Right hindlimb (tissue), 1 donor: ENCODE results near the gene GAB1.

Experiments
- DNase-seq: peaks from one replicate; pipeline ENCODE4 v3.0.0-alpha.2; 2018

The GAB1 gene

GRCh38 chr4:143359644-143360193 is 23.0 kb downstream of the GAB1 start:
- no peak for DNase-seq

- no peak for DNase-seq
Measured at GRCh38 chr4:143360838-143361625, 24.4 kb downstream of the GAB1 start.

- no peak for DNase-seq
Measured at GRCh38 chr4:143362349-143363046, 25.8 kb downstream of the GAB1 start.

- no peak for DNase-seq
Measured at GRCh38 chr4:143363332-143363731, 26.7 kb downstream of the GAB1 start.

- DNase-seq: no peak
Measured at GRCh38 chr4:143364063-143364462, 27.4 kb downstream of the GAB1 start.

GRCh38 chr4:143367863-143368262 is 31.2 kb downstream of the GAB1 start:
- no peak for DNase-seq

- DNase-seq: no peak
Measured at GRCh38 chr4:143369552-143369951, 32.9 kb downstream of the GAB1 start.

GRCh38 chr4:143372093-143372915 is 35.6 kb downstream of the GAB1 start:
- DNase-seq: no peak

- no peak for DNase-seq
Measured at GRCh38 chr4:143374255-143374654, 37.6 kb downstream of the GAB1 start.

- no peak for DNase-seq
Measured at GRCh38 chr4:143374771-143375170, 38.1 kb downstream of the GAB1 start.

- DNase-seq: peak; percentile 45
Measured at GRCh38 chr4:143375326-143376073, 38.8 kb downstream of the GAB1 start.

- DNase-seq: no peak
Measured at GRCh38 chr4:143377611-143378099, 41.0 kb downstream of the GAB1 start.

GRCh38 chr4:143380629-143381028 is 44.0 kb downstream of the GAB1 start:
- peak; percentile 52 for DNase-seq

- DNase-seq: peak; percentile 93
Measured at GRCh38 chr4:143381189-143382118, 44.8 kb downstream of the GAB1 start.

GRCh38 chr4:143382596-143382995 is 45.9 kb downstream of the GAB1 start:
- DNase-seq: no peak

- DNase-seq: no peak
Measured at GRCh38 chr4:143383005-143383574, 46.4 kb downstream of the GAB1 start.

GRCh38 chr4:143384381-143384994 is 47.8 kb downstream of the GAB1 start:
- DNase-seq: no peak

- no peak for DNase-seq
Measured at GRCh38 chr4:143386812-143387211, 50.1 kb downstream of the GAB1 start.

GRCh38 chr4:143389579-143390195 is 53.0 kb downstream of the GAB1 start:
- DNase-seq: no peak

GRCh38 chr4:143390764-143391163 is 54.1 kb downstream of the GAB1 start:
- DNase-seq: no peak
